HG02981 (cell line): ENCODE measurements around the gene PPP3R2.
A peak's percentile ranks its signal among the peaks of the same experiment; 100 is the strongest.

Experiments used
- ATAC-seq: cut with Tn5 transposase; IDR thresholded peaks from one replicate; pipeline ENCODE4 v1.9.1; 2021; ENCODE audit warnings: mild to moderate bottlenecking, moderate library complexity; ENCODE audit not compliant: unreplicated experiment

The PPP3R2 gene, protein sequence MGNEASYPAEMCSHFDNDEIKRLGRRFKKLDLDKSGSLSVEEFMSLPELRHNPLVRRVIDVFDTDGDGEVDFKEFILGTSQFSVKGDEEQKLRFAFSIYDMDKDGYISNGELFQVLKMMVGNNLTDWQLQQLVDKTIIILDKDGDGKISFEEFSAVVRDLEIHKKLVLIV

GRCh38 chr9:101594796-101595195 is at the start of gene PPP3R2:
Gene PPP3R2, minus strand, starts transcription at chr9:101594969. Its CDS starts 48 bp downstream, at chr9:101594921.
- no peak for ATAC-seq

DNA sequence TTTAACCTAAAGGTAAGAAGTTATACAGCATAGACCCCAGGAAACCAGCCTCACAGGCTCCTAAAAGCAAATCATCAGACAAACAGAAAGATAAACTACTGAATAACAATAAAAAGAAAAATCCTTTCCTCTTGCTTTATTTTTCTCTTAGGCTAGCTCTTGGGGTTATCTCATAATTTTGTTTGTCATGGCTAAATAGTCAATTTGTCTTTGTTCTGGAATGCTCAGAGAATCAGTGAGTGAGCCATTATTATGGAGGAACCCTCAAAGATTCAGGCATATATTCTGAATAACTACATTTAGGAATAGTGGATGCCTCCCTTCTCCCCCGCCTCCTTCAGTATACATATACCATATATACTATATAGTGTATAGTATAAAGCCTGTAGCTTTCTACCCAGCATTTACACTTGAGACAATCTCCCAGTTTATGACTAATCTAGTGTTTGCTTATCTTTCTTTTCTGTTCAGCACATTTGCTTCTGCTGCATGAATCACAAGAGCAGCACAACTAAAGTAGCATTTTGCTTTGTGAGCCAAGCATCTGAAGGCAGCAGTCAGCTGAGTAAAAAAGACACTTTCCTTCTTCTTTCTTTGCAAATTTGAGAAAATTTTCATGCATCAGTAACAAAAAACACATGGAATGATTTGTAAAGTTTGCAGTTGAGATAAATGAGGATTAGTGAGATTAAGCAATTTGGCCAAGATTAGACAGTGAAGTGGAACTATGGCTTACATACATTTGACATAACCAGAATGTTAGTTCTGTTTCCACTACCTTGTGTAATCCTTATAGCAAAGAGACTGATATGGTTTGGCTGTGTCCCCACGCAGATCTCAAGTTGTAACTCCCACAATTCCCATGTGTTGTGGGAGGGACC is 45.3 kb upstream of the PPP3R2 start:
- ATAC-seq: no peak

GRCh38 chr9:101639311-101639710 is 44.5 kb upstream of the PPP3R2 start:
- ATAC-seq: no peak

DNA sequence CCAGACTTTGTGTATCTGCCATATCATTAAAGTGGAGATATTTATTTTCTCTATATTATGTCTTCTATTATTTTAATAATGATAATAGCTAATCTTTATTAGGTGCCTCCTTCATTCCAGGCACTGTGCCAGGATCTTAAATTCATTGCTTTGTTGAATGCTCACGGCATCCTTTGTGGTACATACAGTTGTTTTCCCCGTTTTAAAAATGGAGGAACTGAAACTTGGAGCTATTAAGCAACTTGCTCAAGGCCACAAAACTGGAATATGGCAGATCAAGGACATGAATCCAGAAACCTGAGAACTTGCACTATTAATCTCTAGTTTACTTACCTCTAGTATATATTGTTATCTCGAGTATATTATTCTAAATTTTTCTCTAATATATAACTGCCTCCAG is 41.5 kb upstream of the PPP3R2 start:
- ATAC-seq: no peak

- peak; percentile 53 for ATAC-seq
Observed at GRCh38 chr9:101635473-101635872, 40.7 kb upstream of the PPP3R2 start.

DNA sequence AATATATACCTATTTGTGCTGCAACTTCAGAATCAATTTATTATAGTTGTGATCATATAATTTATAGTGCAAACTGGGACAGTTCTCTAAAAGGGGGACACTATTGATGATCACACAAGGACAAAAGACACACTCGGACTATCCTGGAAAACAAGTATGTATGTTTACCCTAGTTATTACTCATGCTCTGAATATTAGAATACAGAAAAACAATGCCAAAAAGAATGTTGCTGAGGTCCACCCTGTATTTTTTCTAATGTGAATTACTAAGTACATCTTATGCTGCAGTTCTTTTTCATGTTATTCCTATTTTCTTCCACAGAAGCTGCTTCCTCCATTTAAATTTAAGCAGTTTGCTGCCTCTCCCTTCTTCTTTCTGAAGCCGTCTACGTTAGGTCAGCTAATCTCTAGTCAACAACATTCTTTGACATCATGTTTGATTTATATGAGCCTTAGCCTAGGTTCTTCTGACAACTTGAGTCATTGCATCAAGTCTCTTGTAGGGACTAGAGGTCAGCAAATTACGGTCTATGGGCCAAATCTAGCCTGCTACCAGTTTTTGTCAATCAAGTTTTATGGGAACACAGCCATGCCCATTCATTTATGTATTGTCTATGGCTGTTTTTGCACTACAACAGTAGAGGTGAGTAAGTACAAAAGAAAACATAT is 40.1 kb upstream of the PPP3R2 start:
- no peak for ATAC-seq

- no peak for ATAC-seq
Observed at GRCh38 chr9:101632611-101633010, 37.8 kb upstream of the PPP3R2 start.

GRCh38 chr9:101631892-101632291 is 37.1 kb upstream of the PPP3R2 start:
- ATAC-seq: no peak

DNA sequence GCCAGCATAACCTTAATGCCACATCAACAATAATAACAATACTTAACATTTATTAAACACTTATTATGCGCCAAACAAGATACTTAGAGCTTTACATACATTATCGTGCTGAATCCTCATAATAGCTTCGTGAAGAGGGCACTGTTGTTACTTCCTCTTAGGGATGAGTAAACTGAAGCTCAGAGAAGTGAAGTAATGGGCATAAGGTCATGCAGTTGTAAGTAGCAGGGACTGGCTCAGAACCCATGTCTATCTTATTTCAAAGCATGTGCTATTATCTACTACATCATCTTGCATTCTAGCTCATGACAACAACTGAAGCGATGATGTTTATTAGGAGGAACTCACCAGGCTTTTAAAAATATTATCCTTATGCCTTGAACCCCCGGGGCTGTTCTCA is 34.9 kb upstream of the PPP3R2 start:
- ATAC-seq: no peak

DNA sequence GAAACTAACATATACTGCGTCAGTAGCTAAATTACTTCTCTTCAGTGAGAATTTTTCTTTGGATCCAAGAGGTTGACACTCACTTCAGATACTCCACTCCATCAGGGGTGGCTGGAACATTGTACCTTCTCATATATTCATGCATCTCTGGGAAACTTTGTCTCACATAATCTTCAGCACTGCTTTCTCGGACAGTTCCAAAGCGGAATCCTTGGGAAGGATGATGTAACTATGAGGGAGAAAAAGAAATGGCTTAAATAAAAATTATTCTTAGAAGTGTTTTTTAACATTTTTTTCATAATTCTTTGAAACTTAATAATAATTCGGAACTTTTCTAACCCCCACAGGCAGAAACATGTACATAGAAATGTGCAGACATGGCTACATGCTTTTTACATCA is 33.4 kb upstream of the PPP3R2 start:
- no peak for ATAC-seq

DNA sequence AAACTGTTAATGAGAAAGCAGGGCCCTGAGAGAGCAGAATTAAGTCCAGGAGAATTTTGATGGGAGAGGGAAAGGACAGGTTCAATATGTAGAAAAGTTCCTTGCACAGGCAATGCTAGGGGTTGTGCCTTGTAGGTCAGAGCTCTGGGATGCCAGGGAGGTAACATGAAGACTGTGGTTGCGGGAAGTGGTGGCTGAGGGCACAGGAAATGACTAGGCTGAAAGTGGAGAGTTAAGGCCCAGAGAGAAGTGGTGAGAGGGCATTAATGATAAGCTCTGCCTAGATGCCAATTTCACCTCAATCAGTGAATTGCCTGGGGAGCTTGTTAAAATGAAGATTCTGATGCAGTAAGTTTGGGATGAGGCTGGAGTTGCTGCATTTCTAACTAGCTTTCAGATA is 31.5 kb upstream of the PPP3R2 start:
- ATAC-seq: peak; percentile 67

GRCh38 chr9:101625876-101626275 is 31.1 kb upstream of the PPP3R2 start:
- ATAC-seq: no peak

- peak; percentile 43 for ATAC-seq
Observed at GRCh38 chr9:101620452-101620851, 25.7 kb upstream of the PPP3R2 start.

DNA sequence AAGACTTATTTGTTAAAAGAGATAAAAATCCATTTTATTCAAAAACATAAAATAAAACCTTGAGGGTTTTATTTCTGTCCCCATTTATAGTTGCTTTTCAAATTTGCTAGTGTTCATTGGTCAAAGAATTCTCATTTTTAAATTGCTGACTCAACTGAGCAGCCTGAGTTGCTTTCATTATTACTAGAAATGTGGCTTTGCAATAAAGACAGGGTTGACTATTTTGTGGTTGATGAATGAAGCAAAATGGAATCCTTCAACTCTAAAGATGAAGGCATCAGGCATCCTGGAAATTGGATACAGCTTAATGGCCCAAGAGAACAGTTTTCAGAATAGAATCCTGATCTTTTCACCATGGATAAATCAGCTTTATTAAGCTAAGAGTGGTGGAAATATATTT is 23.9 kb upstream of the PPP3R2 start:
- ATAC-seq: peak; percentile 69

DNA sequence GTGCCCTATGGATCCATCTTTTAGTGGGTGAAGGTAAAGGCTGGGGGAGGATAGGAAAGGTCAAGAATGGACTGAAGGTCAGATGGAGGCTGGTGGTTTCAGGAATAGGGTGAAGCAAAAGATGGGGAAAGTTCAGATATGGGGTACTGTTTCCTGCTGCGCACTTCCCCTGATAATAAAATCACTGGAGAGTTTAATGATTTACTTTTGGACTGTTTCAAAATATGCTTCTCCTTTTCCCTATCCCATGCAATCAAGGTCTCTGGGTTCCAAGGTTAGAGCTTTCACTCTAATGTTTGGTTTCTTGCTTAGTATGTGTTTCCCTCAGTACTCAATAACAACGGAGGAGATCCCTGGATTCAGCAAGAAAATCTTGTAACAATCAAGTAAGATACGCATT is 10.8 kb upstream of the PPP3R2 start:
- no peak for ATAC-seq

GRCh38 chr9:101604296-101604695 is 9.5 kb upstream of the PPP3R2 start:
- no peak for ATAC-seq

- peak; percentile 64 for ATAC-seq
Observed at GRCh38 chr9:101601904-101602765, 7.4 kb upstream of the PPP3R2 start.

DNA sequence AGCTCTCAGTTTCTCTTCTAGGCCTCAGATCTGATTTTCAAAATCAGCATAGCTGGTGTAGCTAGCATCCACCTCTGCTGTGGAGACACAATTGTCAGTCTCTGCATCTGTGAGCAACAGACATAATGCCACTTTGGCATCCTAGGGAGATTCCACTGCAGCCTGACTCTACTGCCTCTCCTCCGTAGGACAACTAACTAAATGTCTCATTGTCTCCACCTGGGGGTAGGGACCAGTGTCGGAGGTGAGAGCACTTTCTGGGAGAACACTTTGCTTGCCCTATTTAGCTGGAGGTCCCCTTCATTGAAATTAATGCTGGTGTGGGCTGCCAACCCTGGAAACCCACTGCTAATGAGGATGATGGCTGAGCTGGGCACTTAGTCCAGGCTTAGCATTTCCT is 1.4 kb downstream of the PPP3R2 start:
- no peak for ATAC-seq

DNA sequence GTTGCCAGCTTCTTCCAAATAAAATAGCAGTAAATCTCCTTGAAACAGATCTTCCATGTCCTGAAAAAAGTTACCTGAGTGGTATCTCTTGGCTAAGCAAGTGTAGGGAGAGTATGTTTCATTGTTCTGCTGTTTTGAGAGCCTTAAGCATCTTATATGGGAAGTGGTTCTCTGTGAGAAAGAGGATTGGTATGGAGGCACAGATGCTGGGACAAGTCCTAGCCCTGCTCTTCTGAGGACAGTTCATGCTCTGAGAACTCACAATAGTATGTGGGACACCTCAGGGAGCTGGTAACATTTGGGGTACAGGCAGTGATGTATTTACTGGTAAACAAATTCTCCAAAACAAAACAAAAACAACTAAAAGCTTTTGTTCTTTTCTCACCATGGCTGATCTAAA is 2.0 kb downstream of the PPP3R2 start:
- no peak for ATAC-seq

DNA sequence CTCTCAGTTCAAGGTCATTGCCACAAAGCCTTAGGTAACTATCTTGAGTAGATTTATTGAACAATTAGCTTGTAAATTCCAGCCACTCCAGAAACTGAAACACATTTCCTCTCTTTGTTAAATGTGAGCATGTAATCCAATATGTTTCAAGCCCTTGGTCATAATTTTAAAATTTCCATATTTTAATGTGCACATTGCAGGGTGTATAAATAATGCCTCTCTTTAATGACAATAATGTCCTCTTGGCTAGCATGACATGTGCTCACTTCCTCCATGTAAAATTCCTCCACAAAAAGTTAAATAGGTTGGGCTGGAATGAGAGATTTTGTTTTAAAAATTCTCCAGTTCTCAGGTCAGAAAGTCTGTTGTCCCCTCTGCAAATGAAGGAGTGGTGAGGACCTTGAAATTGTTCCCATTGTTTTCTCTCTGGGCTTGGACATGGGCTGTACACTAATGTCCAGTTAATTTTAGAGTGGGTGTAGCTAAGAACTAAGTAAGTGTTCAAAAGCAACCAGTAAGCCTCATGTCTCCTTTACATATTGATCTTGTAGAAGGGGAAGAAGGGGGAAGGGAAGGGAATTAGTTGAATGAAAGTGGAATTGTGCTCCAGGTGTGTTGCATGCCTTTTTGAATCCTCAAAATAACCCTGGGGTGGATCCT is 2.9 kb downstream of the PPP3R2 start:
- ATAC-seq: no peak
